GM19467 (cell line): ENCODE results near the gene PLAU.
"Not testable (repeated sequence)": the region's sequence is repeated elsewhere in the genome, so short reads cannot be mapped to it uniquely, and the experiment has no call there.

Source experiments
- ATAC-seq: cut with Tn5 transposase; IDR thresholded peaks from one replicate; pipeline ENCODE4 v1.9.1; 2021; ENCODE audit warnings: mild to moderate bottlenecking, moderate library complexity; ENCODE audit not compliant: unreplicated experiment

PLAU gene

DNA sequence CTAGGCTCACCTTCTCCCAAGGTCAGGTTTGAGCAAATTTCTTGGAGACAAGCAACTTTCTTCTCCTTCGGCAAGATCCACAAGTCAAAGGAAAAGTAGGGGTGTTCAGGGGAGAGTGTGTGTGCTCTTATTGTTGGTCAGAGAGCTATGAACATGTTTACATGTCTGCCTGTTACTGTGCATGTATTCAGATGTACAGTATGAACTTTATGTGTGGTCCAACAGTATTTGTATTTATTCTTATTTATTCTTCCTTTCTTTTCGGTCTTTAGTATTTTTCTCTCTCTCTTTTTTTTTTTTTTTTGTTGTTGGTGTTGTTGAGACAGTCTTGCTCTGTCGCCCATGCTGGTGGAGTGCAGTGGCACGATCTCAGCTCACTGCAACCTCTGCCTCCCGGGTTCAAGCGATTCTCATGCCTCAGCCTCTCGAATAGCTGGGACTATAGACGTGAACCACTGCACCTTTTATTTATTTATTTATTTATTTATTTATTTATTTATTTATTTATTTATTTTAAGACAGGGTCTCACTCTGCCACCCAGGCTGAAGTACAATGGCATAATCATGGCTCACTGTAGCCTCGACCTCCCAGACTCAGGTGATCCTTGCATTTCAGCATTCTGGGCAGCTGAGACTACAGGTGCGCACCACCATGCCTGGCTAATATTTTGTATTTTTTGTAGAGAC is 38.2 kb downstream of the PLAU start:
- ATAC-seq: no peak

DNA sequence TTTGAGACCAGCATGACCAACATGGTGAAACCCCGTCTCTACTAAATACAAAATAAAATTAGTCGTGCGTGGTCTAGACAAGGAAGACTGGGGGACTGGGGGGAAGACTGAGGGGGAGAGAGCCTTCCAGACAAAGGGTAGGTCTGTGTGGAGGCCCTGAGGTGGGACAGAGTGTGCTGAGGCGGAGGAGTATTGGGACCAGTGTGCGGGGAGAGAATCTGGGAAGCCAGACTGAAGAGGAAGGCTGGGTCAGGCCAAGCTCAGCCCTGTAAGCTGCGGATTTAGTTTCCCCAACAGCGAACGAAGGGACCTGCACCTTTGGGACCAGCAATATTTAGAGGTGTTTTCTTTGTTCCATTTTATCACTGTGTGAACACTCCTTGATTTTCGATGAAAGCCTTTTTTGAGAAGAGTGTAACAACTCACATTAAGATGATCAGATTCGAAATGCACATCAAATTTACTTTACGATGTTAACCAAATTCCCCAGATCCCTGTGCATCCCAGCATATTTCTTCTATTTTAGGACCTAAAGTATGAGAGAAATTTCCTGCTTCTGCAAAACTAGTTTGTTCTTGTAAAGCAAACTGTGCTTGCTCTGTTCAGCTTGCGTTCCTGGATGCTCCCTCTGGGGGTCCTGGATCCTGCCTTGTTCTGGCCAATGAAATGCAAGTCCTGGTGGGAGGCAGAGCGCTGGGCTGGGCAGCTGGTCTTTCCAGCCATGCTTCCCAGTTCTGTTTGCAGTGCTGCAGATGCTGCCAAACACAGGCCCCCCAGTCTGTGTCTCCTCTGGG is 39.4 kb downstream of the PLAU start:
- ATAC-seq: no peak

GRCh38 chr10:73953665-73954064 is 42.7 kb downstream of the PLAU start:
- no peak for ATAC-seq

DNA sequence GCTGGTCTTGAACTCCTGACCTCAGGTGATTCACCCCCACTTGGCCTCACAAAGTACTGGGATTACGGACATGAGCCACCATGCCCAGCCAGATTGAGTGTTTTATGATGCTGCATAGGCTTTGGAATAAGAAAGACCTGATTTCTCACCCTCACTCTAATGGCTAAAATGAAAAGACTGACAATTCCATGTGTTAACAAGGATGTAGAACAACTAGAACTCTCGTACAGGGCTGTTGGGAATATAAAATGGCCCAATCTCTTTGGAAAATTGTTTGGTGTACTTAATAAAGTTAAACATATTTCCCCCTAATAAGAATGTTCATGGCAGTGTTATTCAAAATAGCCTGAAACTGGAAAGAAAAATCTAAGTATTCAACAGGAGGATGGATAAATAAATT is 43.8 kb downstream of the PLAU start:
- ATAC-seq: no peak

DNA sequence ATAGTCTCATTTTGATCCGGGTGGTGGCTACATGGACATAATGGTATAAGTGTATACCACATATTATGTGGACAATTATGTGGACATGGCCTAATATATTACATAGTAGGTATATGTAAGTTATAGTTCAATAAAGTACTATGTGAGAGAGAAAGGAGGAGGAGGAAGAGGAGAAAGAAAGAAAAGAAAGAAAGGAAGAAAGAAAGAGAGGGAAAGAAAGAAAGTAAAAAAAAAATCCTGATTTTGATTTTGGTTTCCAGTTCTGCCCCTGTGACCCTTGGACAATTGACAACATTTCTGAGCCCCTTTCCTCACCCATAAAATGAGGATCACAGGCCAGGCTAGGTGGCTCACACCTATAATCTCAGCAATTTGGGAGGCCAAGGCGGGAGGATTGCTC is 44.8 kb downstream of the PLAU start:
- ATAC-seq: no peak

DNA sequence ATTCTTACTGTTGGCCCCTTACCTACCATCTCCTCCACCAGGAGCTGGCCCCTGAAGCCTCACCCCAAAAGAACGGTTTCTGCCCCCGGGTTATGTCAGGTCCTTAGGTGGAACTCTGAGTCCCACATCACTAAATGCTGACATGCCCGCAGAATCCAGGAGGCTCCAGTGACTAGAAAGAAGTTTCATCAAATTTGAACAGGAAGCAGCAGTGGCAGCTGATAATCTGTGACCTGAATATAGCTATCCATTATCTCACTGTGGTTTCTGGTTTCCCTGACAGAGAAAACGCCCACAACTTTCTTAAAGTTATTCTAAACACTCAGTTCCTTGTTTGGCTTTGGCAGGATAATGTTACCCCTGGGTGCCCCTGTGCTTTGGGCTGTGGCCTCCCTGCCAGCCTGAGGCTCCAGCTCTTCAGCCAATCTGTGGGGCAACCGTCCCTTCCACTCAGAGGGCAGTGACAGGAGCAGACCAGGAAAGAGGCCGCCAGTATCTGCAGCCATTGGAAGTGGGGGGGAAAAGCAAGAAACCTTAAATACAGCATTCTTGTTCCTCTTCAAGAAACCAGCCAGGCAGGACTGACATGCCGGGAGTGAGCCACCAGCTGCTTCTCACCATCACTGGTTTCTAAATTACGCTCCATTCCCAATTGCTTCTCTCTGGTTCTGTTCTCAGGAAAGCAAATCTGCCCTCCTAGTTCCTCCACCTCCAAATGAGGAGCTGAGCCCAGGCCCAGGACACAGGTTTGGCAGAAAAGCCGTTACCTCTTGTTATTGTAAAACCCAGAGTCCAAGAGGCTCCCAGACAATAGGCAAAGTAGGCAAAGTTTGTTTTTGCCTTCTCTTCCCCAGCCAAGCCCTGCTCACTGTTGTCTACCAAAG is 45.8 kb downstream of the PLAU start:
- ATAC-seq: no peak

GRCh38 chr10:73959484-73960243 is 48.7 kb downstream of the PLAU start:
- no peak for ATAC-seq

DNA sequence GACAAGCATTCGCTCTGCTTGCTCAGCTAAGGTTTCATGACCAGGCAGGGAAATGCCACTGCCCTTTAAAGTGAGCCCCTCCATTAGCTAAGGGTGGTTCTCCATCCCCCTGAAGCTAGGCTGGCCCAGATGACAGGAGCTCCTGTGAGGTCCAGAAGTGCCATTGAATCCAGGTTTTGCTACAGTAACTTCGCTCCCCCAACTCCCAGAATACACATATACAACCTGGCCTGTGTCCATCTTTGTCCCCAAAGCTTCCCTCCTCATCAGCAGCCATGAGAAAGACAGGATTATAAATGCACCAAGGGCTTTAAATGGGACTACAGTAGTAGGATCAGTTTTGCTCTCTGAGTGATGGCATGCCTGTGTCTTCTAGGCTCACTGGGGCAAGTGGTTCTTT is 51.5 kb downstream of the PLAU start:
- no peak for ATAC-seq

GRCh38 chr10:73963533-73963932 is 52.6 kb downstream of the PLAU start:
- ATAC-seq: not testable (repeated sequence)

- ATAC-seq: no peak
These were observed 53.8 kb downstream of the PLAU start for GRCh38 chr10:73964743-73965142.

DNA sequence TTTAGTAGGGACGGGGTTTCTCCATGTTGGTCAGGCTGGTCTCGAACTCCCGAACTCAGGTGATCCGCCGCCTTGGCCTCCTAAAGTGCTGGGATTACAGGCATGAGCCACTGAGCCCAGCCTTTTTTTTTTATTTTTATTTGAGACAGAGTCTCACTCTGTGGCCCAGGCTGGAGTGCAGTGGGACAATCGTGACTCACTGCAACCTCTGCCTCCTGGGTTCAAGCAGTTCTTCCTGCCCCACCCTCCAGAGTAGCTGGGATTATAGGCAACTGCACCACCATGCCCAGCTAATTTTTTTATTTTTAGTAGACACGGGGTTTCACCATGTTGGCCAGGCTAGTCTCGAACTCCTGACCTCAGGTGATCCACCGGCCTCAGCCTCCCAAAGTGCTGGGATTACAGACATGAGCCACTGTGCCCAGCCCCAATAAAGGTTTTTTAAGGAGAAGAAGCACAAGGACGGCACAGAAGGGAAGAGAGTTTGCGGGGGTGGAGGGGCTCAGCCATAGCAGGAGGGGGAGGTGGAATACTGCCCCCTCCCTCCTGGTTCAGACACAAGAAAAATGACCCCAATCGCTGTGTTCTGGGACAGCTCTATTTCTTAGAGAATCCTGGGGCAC is 54.4 kb downstream of the PLAU start:
- ATAC-seq: not testable (repeated sequence)

DNA sequence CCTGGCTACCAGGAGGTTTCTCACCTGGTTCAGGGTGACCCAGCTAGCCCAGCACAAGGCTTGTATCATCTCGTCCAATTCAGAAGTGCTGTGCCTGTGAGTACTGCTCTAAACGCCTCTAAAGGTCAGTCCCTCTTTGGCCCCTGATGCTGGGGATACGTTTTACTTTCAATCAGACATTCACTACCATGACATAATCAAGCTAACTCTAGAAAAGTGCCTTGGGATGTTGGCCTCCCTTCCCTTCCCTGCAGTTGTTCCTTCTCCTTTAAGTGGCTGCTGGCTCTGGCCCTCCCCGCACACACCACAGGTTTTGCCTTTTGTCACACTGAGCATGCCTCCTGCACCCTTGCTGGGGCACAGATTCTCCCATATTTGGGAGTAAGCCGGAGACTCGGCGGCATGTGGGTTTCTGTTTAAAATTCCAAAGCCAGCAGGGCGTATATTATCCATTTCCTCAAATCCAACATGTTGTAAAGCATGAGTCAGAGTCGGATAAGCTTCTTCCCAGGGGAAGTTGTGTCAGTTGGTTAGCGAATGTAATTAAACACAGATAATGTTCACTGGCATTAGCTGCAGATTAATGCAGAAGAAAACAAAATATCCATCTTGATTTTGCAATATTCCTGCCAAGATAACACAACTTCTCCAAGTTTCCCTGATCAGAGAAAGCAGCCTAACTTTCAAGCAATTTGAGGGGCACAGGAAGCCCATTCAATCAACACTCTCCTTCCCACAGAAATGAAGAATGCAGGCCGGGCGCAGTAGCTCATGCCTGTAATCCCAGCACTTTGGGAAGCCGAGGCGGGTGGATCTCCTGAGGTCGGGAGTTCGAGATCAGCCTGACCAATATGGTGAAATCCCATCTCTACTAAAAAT is 55.2 kb downstream of the PLAU start:
- ATAC-seq: no peak

GRCh38 chr10:73967022-73967429 is 56.1 kb downstream of the PLAU start:
- ATAC-seq: no peak
